GM19455 (cell line): Measurements from ENCODE around the gene NCL.

Experiments used
- ATAC-seq: cut with Tn5 transposase; IDR thresholded peaks from one replicate; pipeline ENCODE4 v1.9.1; 2021; ENCODE audit not compliant: unreplicated experiment

The NCL gene

DNA sequence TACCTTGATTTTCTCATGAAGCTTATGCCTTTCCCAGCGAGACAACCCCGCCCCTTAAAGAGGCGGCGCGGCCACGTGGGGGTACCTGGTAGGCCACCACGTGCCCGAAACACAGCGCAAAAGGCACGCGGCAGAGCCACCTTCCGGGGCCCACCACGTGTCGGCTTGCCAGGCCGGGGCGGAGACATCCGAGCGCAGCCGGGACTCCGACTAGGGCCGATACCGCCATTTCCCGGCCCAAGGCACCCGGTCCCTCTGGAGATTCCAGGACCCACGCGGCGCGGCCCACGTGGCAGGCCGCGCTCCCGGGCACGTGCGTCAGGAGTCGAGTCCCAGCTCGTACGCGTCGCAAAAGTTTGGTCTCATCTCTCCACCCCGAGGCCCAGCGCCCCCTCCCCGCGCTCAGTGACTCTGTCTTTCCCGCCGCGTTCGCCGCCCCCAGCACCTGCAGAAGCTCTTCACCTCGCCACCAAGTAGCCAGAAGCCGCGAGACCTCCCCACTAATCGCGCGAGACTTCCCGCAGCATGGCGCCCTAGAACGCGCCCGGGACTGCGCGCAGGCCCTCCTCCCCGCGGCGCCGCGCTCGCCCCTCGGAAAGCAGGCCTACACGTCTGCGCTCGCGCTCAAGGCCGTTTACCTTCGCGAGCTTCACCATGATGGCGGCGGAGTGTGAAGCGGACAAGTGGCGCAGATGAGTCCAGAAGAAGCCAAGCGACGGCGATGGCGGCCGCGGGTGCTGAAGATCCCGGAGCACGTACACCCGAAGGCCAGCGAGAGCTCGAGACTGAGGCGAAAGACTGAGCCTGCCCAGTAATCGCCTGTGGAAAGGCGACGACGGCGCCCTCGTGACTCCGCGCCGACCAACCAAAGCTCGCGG is at the start of gene NCL:
Gene NCL, minus strand, starts transcription at position 787 of the 878 bp plus-strand sequence. Its CDS starts 131 bp downstream, at position 656.
- ATAC-seq = peak; percentile 86

DNA sequence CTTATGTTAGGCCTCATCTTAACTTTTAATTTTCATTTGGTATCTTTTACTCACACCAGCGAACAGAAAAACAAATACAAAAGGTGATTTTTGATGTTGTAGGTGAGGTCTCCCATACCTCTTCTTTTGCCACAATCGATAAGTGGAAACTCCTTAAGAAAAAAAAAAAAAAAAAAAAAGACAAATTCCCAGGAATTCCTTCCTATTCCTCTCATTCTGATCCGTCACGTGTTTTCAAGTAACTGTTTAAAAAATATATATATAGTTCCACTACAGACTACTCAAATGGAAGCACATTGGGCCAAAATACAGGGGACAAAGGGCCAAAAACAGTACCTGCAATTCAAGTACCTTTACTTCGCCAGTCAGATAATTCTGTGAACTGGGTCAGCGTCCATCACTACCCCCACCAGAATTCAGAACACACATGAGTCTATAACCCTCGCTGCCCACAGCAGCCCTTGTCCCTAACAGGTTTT is 49.5 kb upstream of the NCL start:
- ATAC-seq = no peak

DNA sequence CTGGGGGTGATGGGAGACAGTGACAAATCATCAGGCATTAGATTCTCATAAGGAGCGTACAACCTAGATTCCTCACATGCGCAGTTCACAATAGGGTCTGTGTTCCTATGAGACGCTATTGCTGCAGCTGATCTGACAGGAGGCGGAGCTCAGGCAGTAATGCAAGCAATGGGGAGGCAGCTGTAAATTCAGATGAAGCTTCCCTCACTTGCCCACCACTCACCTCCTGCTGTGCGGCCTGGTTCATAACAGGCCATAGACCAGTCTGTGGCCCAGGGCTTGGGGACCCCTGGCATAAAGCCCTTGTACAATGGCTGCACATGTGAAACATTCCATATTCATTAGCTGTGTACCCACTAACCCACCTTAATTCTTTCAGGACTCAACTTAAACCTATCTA is 47.9 kb upstream of the NCL start:
- ATAC-seq = no peak

DNA sequence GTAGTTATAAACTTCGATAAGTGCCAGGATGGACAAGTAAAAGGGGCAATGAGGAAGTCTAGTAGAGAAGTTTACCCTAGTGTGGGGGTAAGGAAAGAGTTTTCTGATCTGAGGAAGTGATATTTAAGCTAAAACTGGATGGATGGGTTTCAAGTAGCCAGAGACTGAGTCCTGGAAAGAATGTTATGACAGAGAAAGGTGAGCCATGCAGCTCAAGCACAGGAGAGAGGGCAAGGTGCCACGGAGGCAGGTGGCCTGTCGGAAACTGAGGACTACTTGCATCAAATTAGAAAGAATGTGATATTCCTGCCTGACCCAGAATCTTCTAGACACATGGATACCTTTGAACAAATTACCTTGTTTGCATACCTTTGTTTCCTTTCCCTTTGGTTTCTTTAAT is 39.5 kb upstream of the NCL start:
- ATAC-seq = no peak

- ATAC-seq = no peak
These were observed 38.3 kb upstream of the NCL start for GRCh38 chr2:231502596-231502995.

- no peak for ATAC-seq
These were observed 33.4 kb upstream of the NCL start for GRCh38 chr2:231497651-231498050.

- ATAC-seq = no peak
These were observed 30.4 kb upstream of the NCL start for GRCh38 chr2:231494669-231495068.

GRCh38 chr2:231490801-231491200 is 26.5 kb upstream of the NCL start:
- no peak for ATAC-seq

GRCh38 chr2:231489990-231490389 is 25.7 kb upstream of the NCL start:
- ATAC-seq = no peak

DNA sequence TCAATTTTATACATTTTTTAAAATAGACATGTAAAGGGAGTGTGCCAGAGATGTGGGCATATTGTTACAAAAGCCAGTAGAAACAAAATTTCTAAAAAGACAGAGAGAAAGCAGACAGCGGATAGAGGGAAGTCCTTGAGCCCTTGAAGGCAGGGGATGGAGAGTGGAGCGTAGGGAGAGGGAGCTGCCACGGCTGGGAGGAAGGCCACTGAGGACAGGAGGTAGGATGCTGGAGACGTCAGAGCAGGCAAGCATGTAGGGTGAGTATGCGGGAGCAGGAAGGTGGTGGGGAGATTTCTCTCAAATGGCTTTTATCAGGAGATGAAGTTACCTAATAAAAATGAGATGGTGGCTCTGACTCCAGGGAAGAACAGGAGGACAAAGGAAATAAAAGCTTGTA is 24.0 kb upstream of the NCL start:
- no peak for ATAC-seq

DNA sequence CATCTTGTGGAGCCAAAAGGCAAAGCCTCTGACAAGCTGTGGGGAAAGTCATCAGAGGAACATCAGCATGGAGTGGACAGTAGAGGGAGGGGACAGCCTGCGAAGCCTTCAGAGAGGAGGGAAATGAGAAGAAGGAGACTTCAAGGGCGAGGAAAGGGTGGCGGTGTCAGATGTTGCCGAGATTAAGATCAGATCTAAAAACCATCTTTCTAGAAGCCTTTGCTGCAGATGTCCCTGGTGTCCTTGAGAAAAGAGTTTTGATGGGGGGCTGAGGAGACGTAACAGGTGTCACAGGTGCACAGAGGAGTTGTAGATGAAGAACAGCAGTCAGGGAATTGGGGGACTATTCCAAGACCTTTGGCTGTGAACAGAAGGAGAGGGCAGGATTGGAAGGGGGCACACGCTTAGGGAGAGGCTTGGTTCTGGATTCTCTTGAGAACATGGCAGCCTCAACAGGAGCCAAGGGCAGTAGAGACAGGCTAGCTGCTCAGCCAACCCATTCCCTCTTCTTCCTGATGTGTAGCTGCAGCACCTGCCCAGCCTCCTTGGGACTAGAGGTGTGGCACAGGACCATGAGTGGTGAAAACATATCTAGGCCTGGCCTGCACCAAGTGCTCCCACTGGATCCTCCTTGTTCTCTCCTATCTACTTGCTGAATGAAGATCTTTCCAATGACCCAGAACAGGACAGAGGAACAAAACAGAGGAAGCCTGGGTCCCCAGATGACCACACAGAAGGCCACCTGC is 22.7 kb upstream of the NCL start:
- no peak for ATAC-seq

DNA sequence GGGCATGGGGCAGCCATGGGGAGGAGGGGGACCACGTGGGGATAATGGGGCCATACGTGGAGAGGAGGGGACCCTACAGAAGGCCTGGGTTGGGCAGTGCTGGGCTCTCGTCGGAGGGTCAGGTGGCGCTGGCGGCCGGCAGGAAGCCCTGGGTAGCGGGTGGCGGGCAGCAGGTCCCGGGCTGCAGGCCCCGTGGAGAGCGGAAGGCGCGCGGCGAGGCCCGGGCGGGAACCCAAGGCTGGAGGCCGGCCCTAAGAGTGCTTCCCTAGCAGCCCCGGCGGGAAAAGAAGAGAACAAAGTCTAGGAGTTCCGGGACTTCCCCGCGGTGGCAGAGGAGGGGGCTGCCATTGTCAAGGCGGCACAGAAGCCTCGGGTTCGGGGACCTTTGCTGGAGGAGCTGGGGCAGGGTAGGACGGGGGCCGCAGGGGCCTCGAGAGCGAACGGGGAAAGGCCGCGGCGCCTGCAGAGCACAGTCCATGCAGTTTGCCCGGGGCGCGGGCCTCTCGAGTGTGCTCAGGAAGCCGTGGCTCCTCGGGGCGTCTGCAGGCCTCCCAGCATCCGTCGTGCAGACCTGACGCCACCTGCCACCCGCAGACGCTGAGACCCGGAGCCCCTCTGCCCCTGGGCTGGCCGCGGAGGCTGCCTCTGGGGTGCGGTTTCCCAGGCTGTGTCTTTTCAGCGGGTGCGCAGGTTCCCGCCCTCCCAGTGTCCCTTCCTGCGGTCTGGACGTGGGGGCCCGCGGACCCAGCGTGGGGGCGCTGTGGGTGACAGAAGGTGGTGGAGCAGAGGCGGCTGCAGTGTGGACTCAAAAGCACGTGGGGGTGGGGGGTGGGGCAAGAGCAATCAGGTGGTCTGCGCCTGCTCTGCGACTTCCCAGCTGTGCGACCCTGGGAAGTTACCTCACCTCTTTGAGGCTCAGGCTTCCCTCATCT is 19.4 kb upstream of the NCL start:
- ATAC-seq = peak; percentile 28

GRCh38 chr2:231482806-231483391 is 18.6 kb upstream of the NCL start:
- ATAC-seq = peak; percentile 60

DNA sequence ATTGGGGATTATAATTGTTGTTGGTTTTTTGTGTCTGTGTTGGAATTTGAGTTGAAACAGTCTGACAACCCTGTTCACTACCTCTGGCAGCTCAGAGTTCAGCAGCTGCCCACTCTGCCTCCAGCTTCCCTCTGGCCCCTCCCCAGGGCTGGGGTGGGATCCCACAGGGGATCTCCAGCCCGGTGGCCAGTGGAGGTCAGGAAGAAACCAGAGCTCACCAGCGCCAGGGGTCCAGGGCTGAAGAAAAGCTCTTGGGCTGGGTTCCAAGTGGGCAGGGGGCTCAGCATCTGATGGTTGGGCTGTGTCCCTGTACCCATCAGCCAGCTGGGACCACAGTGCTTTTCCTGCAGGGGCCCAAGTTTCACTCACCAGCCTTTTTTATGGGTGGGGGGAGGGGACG is 16.5 kb upstream of the NCL start:
- ATAC-seq = no peak

DNA sequence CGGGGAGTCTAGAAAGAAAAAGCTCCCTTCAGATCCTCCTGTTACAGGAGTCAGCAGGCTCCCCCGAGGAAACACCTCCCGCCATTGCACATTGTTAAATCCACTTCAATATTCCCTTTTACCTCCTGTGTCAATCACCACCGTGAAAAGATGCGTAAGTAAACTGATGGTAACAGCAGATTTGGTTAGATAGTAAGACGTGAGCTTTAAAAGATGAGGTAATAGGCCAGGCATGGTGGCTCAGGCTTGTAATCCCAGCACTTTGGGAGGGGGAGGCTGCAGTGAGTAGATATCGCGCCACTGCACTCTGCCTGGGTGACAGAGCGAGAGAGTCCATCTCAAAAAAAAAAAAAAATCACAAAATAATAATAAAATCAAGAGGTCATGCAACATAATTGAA is 15.2 kb upstream of the NCL start:
- no peak for ATAC-seq

GRCh38 chr2:231476920-231477319 is 12.6 kb upstream of the NCL start:
- ATAC-seq = no peak

DNA sequence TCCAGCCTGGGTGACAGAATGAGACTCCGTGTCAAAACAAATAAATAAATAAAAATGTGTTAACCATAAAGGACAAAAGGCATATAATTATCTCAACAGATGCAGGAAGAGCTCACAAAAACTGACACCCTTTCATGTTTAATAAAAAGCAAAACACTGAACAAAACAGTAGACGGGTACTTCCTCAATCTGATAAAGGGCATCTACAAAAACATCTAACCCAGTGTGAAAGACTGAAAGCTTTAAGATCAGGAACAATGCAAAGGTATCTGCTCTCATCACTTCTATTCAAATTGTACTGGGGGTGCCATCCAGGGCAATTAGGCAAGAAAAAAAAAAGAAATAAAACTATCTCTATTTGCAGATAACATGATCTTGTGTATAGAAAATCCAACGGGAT is 11.7 kb upstream of the NCL start:
- ATAC-seq = no peak

DNA sequence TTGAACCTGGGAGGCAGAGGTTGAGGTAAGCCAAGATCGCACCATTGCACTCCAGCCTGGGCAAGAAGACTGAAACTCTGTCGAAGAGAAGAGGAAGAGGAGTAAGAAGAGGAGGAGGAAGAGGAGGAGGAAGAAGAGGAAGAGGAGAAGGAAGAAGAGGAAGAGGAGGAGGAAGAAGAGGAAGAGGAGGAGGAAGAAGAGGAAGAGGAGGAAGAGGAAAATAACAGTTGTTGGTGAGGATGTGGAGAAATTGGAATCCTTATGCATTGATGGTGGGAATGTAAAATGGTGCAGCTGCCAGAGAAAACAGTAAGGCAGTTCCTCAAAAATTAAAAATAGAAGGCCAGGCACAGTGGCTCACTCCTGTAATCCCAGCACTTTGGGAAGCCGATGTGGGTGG is 8.5 kb upstream of the NCL start:
- ATAC-seq = no peak

DNA sequence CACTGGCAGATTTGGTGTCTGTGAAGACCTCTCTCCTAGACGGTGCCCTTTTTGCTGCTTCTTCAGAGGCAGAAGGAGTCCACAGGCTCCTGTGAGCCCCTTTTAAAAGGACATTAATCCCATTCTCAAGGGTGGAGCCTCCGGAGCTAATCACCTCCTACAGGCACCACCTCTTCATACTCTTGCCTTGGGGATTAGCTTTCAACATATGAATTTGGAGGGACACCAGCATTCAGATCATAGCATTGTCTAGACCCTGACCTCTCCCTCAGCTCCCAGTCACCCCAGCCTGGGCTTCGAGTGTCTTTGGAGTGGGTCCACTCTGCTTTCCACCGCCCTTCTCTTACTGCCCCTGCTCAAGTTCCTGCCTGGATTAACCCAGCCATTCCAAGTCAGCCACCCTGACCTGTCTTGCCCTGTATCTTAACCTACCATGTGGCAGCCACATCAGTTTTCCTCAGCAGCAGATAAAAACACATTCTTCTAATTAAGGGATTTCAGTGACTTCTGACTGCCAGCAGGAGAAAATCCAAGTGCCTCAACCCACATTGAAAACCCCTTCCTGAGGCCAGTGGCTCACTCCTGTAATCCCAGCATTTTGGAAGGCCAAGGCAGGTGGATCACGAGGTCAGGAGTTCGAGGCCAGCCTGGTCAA is 6.1 kb upstream of the NCL start:
- no peak for ATAC-seq

DNA sequence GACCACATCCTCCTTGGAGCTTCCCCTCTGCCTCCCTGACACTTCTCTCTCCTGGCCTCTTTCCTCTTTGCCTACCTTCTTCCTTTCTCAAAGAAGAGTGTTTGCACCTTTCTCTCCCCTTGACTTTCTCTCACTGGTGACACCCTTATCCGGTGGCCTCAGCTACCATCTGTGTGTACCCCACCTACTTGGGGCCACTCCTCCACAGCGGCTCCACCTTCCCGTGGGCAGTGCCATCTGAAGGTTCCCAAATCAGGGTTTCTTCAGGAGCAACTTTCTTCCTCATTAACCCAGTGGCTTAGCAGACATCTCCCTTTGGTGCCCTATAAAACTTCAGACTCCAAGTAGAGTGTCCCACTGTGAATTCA is 5.3 kb upstream of the NCL start:
- ATAC-seq = no peak
